WTC11 (cell line): Measurements from ENCODE around the gene PTGER1. TPM values are rescaled to one million over a fixed set of nuclear protein-coding genes. Genes with fewer than 3 reads are reported as not detected.

Experiments used
- ATAC-seq: fragments of 200-7000 bp; cut with Tn5 transposase; 2 replicates; pipeline ENCODE4 v1.10.0; 2021; ENCODE audit warnings: mild to moderate bottlenecking, moderate library complexity
- CTCF ChIA-PET: fragments of 300-600 bp; sonication (Branson Sonifier 250); formaldehyde crosslinking; loops from one replicate; lab custom pipeline; 2021; ENCODE audit warnings: antibody characterized with exemption; lab: Charles Lee
- POLR2A ChIA-PET: fragments of 350-600 bp; sonication (Branson Sonifier 250); formaldehyde crosslinking; loops from one replicate; lab custom pipeline; 2021; ENCODE audit warnings: antibody characterized with exemption; lab: Charles Lee
- DNase-seq: peaks from one replicate; pipeline ENCODE4 v3.0.0; 2021; ENCODE audit warnings: low spot score
- H3K27ac Mint-ChIP-seq: 2 replicates; pipeline ENCODE4 v1.8.0; 2021; ENCODE audit warnings: mixed read lengths
- H3K27me3 Mint-ChIP-seq: 2 replicates; pipeline ENCODE4 v1.8.0; 2021; ENCODE audit warnings: low read depth, mild to moderate bottlenecking, moderate library complexity, mixed read lengths
- H3K36me3 Mint-ChIP-seq: 2 replicates; pipeline ENCODE4 v1.8.0; 2021; ENCODE audit warnings: mixed read lengths
- H3K4me1 Mint-ChIP-seq: 2 replicates; pipeline ENCODE4 v1.8.0; 2022; ENCODE audit warnings: mixed read lengths
- H3K4me3 Mint-ChIP-seq: 2 replicates; pipeline ENCODE4 v1.8.0; 2021; ENCODE audit warnings: mild to moderate bottlenecking, moderate library complexity, mixed read lengths
- H3K9me3 Mint-ChIP-seq: 2 replicates; pipeline ENCODE4 v1.8.0; 2021; ENCODE audit warnings: mixed read lengths
- ATF1 ChIP-seq: sonication (generic); formaldehyde crosslinking; IDR thresholded peaks from 2 replicates; pipeline ENCODE4 v1.8.1; 2023; ENCODE audit warnings: mild to moderate bottlenecking, moderate library complexity, missing genetic modification reagents
- ATF3 ChIP-seq: sonication (generic); formaldehyde crosslinking; conservative IDR thresholded peaks from 2 replicates; pipeline ENCODE4 v1.8.1; 2022; ENCODE audit warnings: mild to moderate bottlenecking, missing genetic modification reagents
- E2F1 ChIP-seq: sonication (generic); formaldehyde crosslinking; IDR thresholded peaks from 2 replicates; pipeline ENCODE4 v1.8.0; 2022; ENCODE audit warnings: mild to moderate bottlenecking, missing genetic modification reagents
- FOXJ3 ChIP-seq: sonication (generic); formaldehyde crosslinking; IDR thresholded peaks from 2 replicates; pipeline ENCODE4 v1.9.0; 2021; ENCODE audit warnings: missing genetic modification reagents, mild to moderate bottlenecking, borderline replicate concordance
- GRHL2 ChIP-seq: fragments of 250-450 bp; sonication (Bioruptor Pico); IDR thresholded peaks from 2 replicates; pipeline ENCODE4 v1.8.0; 2022; ENCODE audit warnings: mild to moderate bottlenecking, moderate library complexity; ENCODE audit not compliant: insufficient replicate concordance, severe bottlenecking
- GTF2I ChIP-seq: fragments of 250-450 bp; sonication (Bioruptor Pico); conservative IDR thresholded peaks from 2 replicates; pipeline ENCODE4 v1.4.0; 2021; ENCODE audit warnings: mild to moderate bottlenecking
- HMGXB4 ChIP-seq: sonication (generic); formaldehyde crosslinking; IDR thresholded peaks from 2 replicates; pipeline ENCODE4 v1.8.1; 2023; ENCODE audit warnings: mild to moderate bottlenecking, moderate library complexity, missing genetic modification reagents
- IRF1 ChIP-seq: sonication (generic); formaldehyde crosslinking; IDR thresholded peaks from 2 replicates; pipeline ENCODE4 v1.8.0; 2023; ENCODE audit warnings: missing genetic modification reagents
- NFE2L1 ChIP-seq: sonication (generic); formaldehyde crosslinking; IDR thresholded peaks from 2 replicates; pipeline ENCODE4 v1.8.1; 2023; ENCODE audit warnings: missing genetic modification reagents
- SMAD3 ChIP-seq: sonication (generic); formaldehyde crosslinking; IDR thresholded peaks from 2 replicates; pipeline ENCODE4 v1.8.0; 2022; ENCODE audit warnings: missing genetic modification reagents, mild to moderate bottlenecking, borderline replicate concordance
- TEAD4 ChIP-seq: sonication (generic); formaldehyde crosslinking; IDR thresholded peaks from 2 replicates; pipeline ENCODE4 v1.8.0; 2022; ENCODE audit warnings: mild to moderate bottlenecking, missing genetic modification reagents
- TP53 ChIP-seq: sonication (generic); formaldehyde crosslinking; IDR thresholded peaks from 2 replicates; pipeline ENCODE4 v1.8.1; 2023; ENCODE audit warnings: mild to moderate bottlenecking, missing genetic modification reagents
- ZBTB21 ChIP-seq: sonication (generic); formaldehyde crosslinking; IDR thresholded peaks from 2 replicates; pipeline ENCODE4 v1.8.1; 2023; ENCODE audit warnings: mild to moderate bottlenecking, missing genetic modification reagents, borderline replicate concordance
- ZNF219 ChIP-seq: sonication (generic); formaldehyde crosslinking; IDR thresholded peaks from 2 replicates; pipeline ENCODE4 v1.8.0; 2023; ENCODE audit warnings: missing genetic modification reagents, mild to moderate bottlenecking, borderline replicate concordance
- ZNF396 ChIP-seq: fragments of 250-450 bp; sonication (Bioruptor Pico); IDR thresholded peaks from 2 replicates; pipeline ENCODE4 v1.8.0; 2021; ENCODE audit warnings: mild to moderate bottlenecking, moderate library complexity, borderline replicate concordance
- ZNF425 ChIP-seq: fragments of 250-450 bp; sonication (Bioruptor Pico); conservative IDR thresholded peaks from 2 replicates; pipeline ENCODE4 v1.9.0; 2021; ENCODE audit warnings: mild to moderate bottlenecking
- total RNA-seq: library from RNA; stranded (reverse); gene quantifications from 3 replicates; pipeline ENCODE4 v1.2.3, GENCODE V29; 2021
- TF ChIP-seq, protein P1 (sequence below): sonication (generic); formaldehyde crosslinking; IDR thresholded peaks from 2 replicates; pipeline ENCODE4 v1.8.0; 2022; ENCODE audit warnings: mild to moderate bottlenecking, missing genetic modification reagents

Gene PTGER1
- total RNA-seq, 1 experiment from 2014 or later = 0.68 TPM

DNA sequence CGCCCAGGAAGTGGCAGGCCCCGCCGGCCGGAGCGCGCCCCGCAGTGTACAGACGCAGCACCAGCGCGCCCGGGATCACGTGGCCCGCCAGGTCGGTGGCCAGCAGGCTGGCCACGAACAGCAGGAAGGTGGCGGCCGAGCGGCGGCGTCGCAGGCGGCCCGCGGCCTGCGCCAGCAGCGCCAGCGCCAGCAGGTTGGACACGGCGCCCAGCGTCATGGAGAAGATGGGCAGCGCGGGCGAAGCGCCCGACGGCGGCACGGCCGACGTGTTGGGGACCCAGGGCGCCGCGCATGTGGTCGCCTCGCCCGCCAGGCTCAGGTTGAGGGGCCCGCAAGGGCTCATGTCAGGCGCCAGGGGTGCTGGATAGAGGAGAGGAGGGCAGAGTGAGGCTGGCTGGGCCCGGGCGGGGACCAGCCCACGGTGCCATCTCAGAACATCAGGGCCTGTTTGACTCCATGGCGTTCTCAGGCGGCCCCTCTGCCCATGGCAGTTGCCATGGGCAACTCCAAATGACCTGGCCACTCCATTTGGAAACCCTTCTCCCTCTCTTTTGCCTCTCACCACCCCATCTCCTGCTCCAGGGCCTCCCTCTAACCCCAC, 1.1 kb downstream of the PTGER1 start (continued):
- no peak for TF ChIP-seq ZBTB21 (CRISPR knock-in tag)
- TF ChIP-seq GTF2I (CRISPR knock-in tag) = no peak
- TF ChIP-seq ZNF219 = no peak
- no peak for TF ChIP-seq GRHL2 (CRISPR knock-in tag)
- TF ChIP-seq, protein P1, sequence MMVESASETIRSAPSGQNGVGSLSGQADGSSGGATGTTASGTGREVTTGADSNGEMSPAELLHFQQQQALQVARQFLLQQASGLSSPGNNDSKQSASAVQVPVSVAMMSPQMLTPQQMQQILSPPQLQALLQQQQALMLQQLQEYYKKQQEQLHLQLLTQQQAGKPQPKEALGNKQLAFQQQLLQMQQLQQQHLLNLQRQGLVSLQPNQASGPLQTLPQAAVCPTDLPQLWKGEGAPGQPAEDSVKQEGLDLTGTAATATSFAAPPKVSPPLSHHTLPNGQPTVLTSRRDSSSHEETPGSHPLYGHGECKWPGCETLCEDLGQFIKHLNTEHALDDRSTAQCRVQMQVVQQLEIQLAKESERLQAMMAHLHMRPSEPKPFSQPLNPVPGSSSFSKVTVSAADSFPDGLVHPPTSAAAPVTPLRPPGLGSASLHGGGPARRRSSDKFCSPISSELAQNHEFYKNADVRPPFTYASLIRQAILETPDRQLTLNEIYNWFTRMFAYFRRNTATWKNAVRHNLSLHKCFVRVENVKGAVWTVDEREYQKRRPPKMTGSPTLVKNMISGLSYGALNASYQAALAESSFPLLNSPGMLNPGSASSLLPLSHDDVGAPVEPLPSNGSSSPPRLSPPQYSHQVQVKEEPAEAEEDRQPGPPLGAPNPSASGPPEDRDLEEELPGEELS = no peak
- TF ChIP-seq FOXJ3 = no peak

GRCh38 chr19:14473073-14473977, 1.8 kb downstream of the PTGER1 start:
- Mint-ChIP-seq H3K27me3 (peaks cover 12% of the 10 kb centered on the region), H3K9me3 (no peaks in the 10 kb centered on the region), H3K4me1 (peaks cover 24% of the 10 kb centered on the region), H3K36me3 (peaks cover 7% of the 10 kb centered on the region), H3K4me3 (peak overlapping the region; percentile 56), H3K27ac (no peak overlapping the region)
- ATAC-seq (no peak), DNase-seq (peak; percentile 46)
- TF ChIP-seq HMGXB4 (CRISPR knock-in tag) = no peak
- TF ChIP-seq ATF1 = no peak
- no peak for TF ChIP-seq IRF1 (CRISPR knock-in tag)
- no peak for TF ChIP-seq E2F1 (CRISPR knock-in tag)
- no peak for TF ChIP-seq ATF3 (CRISPR knock-in tag)
- TF ChIP-seq TEAD4 = no peak
- TF ChIP-seq NFE2L1 (CRISPR knock-in tag) = no peak
- no peak for TF ChIP-seq TP53
- no peak for TF ChIP-seq ZNF425
- no peak for TF ChIP-seq ZNF396
- TF ChIP-seq SMAD3 = no peak
- ChIA-PET POLR2A (interaction anchor here (0.9 to 1.2 kb wide), 3 partner anchors 23 to 337 kb away, joined by 3 read pairs; partner anchors contain the start of genes ASF1B and PKN1), CTCF (interaction anchor here (0.6 to 5.0 kb wide), 47 partner anchors 8 to 702 kb away, joined by 3 to 53 read pairs (median 4); partner anchors contain the start of genes ASF1B, DNAJB1, MISP3 and PKN1)
